GM21515 (cell line): ENCODE results near the gene ARFRP1.
"Not testable (repeated sequence)": the region's sequence is repeated elsewhere in the genome, so short reads cannot be mapped to it uniquely, and the experiment has no call there.

Experiments used
- ATAC-seq: cut with Tn5 transposase; IDR thresholded peaks from one replicate; pipeline ENCODE4 v1.9.1; 2021; ENCODE audit not compliant: unreplicated experiment

Gene ARFRP1

GRCh38 chr20:63733579-63734081 is 25.9 kb upstream of the ARFRP1 start:
- no peak for ATAC-seq

- ATAC-seq: no peak
Observed at GRCh38 chr20:63733117-63733516, 25.3 kb upstream of the ARFRP1 start.

- ATAC-seq: no peak
Observed at GRCh38 chr20:63732118-63733095, 24.6 kb upstream of the ARFRP1 start.

GRCh38 chr20:63731410-63731809 is 23.6 kb upstream of the ARFRP1 start:
- ATAC-seq: no peak

- ATAC-seq: not testable (repeated sequence)
Observed at GRCh38 chr20:63730189-63730733, 22.5 kb upstream of the ARFRP1 start.

GRCh38 chr20:63722967-63723622 is 15.3 kb upstream of the ARFRP1 start:
- not testable (repeated sequence) for ATAC-seq

- no peak for ATAC-seq
Observed at GRCh38 chr20:63718996-63719395, 11.2 kb upstream of the ARFRP1 start.

GRCh38 chr20:63714858-63715257 is 7.1 kb upstream of the ARFRP1 start:
- no peak for ATAC-seq

- no peak for ATAC-seq
Observed at GRCh38 chr20:63712191-63712590, 4.4 kb upstream of the ARFRP1 start.

GRCh38 chr20:63711085-63711645 is 3.4 kb upstream of the ARFRP1 start:
- ATAC-seq: no peak

GRCh38 chr20:63709149-63709527 is 1.4 kb upstream of the ARFRP1 start:
- no peak for ATAC-seq

GRCh38 chr20:63708301-63709148 is 749 bp upstream of the ARFRP1 start:
- peak; percentile 14 for ATAC-seq

GRCh38 chr20:63706852-63707557 is 771 bp downstream of the ARFRP1 start:
- peak; percentile 26 for ATAC-seq

- no peak for ATAC-seq
Observed at GRCh38 chr20:63706027-63706695, 1.6 kb downstream of the ARFRP1 start.

GRCh38 chr20:63705232-63706026 is 2.3 kb downstream of the ARFRP1 start:
- ATAC-seq: no peak

- no peak for ATAC-seq
Observed at GRCh38 chr20:63704749-63705117, 3.0 kb downstream of the ARFRP1 start.

GRCh38 chr20:63703976-63704748 is 3.6 kb downstream of the ARFRP1 start:
- ATAC-seq: no peak

GRCh38 chr20:63703471-63703975 is 4.3 kb downstream of the ARFRP1 start:
- ATAC-seq: no peak
